ENCODE results near the gene ADD3.
"Not testable (repeated sequence)": the region's sequence is repeated elsewhere in the genome, so short reads cannot be mapped to it uniquely, and the experiment has no call there.

Gene ADD3

GRCh38 chr10:109977382-109977806 lies 30.4 kb upstream of the ADD3 start:
- no peak for DNase-seq (ENCODE audit: low read depth)

DNA sequence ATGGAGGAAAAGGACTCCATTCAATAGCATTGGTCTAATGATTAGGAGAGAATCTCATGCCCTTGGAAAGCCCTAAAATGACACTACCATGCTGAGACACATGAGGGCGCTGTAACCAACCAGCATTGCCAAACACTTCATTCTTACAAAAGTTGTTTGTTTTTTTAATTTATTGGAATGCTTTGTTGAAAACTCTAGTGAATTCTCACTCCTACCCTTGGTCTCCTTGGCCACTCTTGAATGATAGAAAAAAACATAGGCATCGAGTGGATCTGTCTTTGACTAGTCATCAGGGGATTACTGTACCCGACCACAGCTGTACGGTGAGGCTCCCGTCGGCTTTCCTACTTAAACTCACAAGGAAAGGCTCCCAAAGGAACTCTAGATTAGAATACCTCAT lies 29.3 kb upstream of the ADD3 start:
- DNase-seq (ENCODE audit: low read depth), result no peak

DNA sequence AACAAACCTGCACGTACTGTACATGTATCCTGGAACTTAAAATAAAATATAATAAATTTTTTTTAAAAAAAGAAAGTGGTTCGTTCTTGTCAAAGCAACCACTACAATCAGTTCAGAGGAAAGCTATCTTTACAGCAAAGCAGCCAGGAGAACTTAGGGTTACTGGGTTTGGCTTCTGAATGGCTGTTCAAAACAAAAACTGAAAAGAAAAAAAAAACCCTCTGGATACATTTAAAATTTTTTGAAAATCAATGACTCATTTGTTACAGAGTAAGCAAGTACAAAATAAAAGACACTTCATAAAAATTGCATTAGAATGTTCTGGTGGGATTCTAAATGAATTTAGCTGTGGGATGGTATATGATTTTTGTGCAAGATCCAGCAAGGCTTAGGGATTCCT lies 28.6 kb upstream of the ADD3 start:
- no peak for DNase-seq (ENCODE audit: low read depth)

GRCh38 chr10:109981650-109982049 lies 26.1 kb upstream of the ADD3 start:
- DNase-seq (ENCODE audit: low read depth), result no peak

GRCh38 chr10:109982123-109982522 lies 25.7 kb upstream of the ADD3 start:
- no peak for DNase-seq (ENCODE audit: low read depth)

- no peak for DNase-seq (ENCODE audit: low read depth)
Observed at GRCh38 chr10:109982812-109983211, 25.0 kb upstream of the ADD3 start.

DNA sequence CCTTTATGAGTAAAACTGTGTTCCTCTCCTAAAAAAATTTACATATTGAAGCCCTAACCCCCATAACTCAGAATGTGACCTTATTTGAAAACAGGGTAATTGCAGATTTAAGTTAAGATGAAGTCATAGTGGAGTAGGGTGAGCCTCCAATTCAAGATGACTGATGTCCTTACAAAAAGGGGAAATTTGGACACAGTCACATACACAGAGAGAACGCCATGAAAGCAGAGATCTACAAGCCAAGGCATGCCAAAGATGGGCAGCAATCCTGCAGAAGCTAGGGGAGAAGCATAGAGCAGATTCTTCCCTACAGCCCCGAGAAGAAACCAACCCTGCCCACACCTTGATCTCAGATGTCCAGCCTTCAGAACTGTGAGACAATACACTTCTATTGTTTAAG lies 23.8 kb upstream of the ADD3 start:
- DNase-seq (ENCODE audit: low read depth), result no peak

DNA sequence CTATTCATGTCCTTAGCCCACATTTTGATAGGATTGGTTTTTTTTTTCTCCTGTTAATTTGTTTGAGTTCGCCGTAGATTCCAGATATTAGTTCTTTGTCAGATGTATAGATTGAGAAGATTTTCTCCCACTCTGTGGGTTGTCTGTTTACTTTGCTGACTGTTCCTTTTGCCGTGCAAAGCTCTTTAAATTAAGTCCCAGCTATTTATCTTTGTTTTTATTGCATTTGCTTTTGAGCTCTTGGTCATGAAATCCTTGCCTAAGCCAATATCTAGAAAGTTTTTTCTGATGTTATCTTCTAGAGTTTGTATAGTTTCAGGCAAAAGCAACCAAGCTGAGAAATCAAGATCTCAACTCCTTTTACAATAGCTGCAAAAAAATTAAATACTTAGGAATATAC lies 22.0 kb upstream of the ADD3 start:
- DNase-seq (ENCODE audit: low read depth), result not testable (repeated sequence)

DNA sequence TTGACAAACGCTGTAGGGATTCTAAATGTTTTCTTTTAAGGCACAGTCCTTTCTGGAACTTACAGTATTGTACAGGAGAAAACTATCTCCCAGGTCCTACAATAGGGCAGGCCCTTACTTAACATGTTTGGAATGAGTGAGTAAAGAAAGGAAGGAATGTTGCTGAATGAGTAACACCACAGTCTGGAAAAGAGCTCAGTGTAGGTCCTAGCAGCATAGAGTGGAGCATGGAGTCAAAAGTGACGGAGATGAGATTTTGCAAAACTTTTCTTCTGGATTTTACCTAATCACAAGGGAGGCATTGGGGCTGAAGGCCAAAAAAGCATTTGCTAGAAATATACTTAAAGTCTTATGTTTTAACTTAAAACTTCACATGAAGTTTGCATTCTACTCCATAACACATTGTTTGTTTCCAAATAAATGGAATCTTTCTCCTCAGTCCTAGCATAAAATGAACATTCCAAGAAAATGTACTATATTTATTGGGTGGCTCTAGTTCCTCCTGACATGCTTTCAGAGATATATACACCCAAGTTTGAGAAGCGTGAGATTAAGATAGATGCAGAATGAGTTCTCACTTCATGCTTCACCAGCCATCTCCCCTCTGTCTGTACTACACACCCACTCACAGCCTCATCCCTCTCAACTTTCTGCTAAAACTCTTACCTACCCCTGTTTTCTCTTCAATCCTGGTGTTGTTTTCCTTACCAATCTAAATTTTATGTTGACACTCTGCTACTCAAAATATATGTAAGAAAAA lies 20.2 kb upstream of the ADD3 start:
- DNase-seq (ENCODE audit: low read depth), result no peak

- DNase-seq (ENCODE audit: low read depth), result no peak
Observed at GRCh38 chr10:109988212-109988596, 19.6 kb upstream of the ADD3 start.

DNA sequence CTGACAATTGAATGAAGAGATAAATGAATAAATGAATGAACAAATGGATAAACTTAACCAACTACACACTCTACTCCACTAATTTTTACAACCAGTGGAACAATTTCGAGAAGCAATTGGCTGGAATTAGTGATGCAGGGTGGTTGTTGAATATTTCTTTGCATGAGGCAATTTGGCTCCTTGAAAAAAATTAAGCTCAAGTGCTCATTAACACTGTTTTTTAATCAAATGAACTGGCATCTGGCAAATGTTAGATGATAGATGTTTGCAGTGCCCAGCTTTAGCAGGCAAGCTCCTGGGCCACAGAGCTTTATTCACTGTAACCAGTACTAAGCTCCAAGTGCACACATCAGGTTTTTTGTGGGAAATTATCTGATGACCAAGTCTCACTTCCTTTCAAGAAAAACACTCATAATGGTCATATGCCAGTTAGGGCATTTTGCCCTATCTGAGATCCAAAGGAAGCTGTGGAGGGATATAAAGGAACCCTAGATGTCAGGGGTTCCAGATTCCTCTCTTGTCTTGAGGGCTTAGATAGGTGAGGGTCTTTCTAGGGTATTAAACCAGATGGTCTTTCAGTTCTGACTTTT lies 16.4 kb upstream of the ADD3 start:
- no peak for DNase-seq (ENCODE audit: low read depth)

DNA sequence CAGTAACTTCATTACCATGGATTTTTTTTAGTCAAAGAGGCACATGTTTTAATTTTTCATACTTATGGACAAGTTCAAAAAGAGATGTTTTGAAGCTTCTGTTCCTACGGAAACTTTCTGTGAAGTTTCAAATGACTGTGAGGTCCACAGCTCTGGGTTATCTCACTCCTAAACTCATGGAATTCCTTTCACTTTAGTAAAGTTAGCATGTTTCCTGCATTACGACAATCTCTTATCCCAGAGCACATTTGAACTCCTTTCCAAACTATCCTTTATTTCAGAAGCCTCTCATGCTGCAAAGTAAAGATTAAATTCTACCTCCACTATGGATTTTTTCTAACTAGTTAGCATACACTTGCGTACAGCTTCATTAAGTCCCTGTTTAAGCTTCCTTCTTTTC lies 15.3 kb upstream of the ADD3 start:
- DNase-seq (ENCODE audit: low read depth), result no peak

GRCh38 chr10:109993551-109994330 lies 14.0 kb upstream of the ADD3 start:
- no peak for DNase-seq (ENCODE audit: low read depth)

DNA sequence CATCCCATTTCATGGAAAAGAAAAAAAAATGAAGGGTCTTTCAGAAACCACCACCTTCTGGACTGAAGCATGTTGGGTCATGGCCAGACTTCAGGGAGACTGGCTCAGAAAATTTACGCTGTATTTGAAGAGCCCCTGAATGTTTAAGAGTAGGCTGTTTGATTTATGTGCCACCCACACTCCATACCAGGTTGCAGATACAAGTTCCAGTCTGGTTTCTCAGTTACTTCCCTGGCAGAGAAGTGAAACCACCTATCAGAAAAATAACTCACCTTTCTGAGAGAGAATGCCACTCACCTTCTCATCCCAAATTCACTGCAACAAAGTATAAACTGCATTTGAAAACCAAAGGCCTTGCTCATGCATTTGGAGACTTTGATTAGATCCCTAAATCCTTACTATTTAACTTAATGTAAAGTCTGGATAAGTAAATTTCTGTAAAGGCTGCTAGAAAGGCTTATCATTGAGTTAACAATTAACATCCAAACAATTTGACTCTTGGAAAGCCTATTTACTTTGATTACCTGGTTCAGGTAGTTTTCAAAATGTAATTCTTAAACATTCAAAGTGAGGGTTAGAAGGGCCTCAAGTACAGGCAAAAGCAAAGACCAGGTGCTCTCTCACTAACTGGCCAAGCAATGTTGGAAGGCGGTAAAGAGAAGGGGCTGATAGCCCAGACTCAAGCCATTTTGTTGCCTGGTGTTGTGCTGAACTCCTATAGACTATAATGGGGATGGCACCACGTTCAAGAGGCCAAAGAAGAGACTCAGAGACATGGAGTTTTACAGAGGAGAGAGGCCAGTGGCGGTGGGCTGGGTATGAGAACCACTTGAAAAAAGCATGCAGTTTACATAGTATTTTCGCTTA lies 12.8 kb upstream of the ADD3 start:
- DNase-seq (ENCODE audit: low read depth), result no peak

DNA sequence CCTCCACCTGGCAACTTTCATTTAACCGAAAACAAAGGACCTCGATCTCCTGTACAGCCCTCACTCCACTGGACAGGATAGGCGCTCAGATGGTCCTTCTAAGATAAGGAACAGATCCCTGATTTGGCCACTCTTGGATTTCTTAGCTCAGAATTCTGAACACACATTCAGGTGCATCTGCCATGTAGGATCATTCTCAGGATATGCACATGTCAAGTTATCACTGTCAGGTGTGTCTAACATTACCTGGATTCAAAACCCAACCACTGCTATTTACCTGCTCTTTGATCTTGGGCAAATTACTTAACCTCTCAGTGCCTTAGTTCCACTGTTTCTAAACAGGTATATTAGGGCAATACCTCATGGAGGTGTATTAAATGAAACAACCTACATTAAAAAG lies 12.2 kb upstream of the ADD3 start:
- no peak for DNase-seq (ENCODE audit: low read depth)

DNA sequence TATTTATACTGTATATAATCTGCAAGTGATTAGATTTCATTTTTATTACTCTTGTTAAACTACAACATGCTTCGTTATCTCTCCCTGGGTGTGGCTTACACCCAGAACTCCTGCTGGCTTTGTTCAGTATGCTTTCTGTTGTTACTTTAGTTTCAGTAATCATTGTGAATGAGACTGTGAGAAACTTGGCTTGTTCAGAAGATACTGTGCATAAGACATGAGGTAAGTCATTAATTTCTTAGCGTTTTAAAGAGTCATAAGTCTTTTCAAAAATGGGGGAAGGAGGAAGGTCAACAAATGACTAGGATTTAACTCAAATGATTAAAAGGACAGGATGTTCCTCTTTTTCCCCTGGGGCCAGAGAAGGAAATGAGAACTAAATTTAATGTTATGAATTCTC lies 11.6 kb upstream of the ADD3 start:
- no peak for DNase-seq (ENCODE audit: low read depth)

GRCh38 chr10:109996766-109997171 lies 11.0 kb upstream of the ADD3 start:
- no peak for DNase-seq (ENCODE audit: low read depth)

DNA sequence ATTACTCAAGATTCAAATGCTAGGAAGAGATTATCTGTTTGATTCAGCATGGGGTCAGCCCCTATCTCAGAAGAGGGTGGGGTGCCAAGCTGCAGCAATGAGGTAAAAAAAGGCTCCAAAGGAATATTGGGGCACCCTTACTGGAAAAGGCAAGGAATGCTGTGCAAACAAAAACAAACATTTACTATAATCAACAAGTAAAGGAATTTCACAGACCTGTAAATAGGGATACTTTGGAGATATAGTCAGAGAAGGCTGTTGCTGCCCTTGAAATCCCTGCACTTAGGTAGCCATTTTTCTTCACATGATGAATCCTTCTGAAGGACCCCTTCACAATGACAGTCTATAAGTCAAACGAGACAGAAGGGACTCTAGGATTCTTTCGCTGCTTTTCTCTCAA lies 10.6 kb upstream of the ADD3 start:
- no peak for DNase-seq (ENCODE audit: low read depth)

- no peak for DNase-seq (ENCODE audit: low read depth)
Observed at GRCh38 chr10:109998513-109998912, 9.3 kb upstream of the ADD3 start.

DNA sequence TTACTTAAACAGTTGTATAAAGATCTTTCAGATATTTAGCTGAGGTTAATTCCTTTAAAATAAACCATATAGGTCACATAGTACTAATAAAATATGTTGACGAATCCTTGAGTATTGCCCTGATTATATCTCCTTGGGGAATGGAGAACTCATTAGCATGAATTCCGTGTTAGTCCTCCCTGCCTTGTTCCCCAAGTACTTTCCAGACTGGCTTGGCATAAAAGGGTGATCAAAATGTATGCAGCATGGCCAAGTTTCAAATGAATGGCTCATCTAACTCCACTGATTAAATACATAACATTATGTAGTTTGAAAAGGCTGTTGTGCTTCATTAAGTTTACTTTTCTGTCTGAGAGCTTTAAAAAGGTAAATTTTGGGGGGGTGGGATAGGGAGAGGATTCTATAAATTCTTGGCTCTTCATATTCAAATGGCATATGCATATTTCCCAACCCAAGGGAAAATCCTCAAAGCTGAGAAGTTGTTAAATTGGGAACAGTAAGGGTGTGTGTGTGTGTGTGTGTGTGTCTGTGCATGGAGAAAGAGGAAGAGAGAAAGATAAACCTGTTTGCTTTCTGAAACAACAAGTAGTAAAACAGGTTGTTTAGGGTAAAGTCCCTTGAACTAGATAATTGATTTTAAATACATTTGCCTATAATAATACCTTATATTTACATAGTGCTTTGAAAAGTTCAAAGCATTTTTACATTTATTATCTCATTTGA lies 4.8 kb upstream of the ADD3 start:
- no peak for DNase-seq (ENCODE audit: low read depth)

- DNase-seq (ENCODE audit: low read depth), result no peak
Observed at GRCh38 chr10:110003524-110003885, 4.3 kb upstream of the ADD3 start.

DNA sequence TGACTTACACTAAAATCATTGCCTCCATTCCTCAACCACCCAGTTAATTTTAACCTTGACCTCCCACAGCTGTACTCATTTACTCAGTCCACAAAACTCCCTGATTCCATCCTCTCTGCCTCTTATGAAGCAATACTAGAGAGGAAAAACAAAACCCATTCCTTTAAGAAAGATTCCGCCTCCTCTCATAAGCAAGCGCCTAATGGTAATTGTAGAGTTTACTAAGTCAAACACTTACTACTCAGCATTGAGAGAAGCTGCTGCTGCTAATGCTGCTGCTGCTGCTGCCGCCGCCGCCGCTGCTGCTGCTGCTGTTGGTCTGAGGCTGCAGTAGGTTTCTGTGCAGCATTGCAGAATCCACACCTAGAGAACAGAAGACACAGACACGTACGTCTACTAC lies 2.1 kb upstream of the ADD3 start:
- no peak for DNase-seq (ENCODE audit: low read depth)

Data from HS-5 (cell line).